ENCODE results near the gene ANKDD1B. TPM values are rescaled to one million over a fixed set of nuclear protein-coding genes. Genes with fewer than 3 reads are reported as not detected.
A peak's percentile ranks its signal among the peaks of the same experiment; 100 is the strongest.

The ANKDD1B gene
- total and polyA plus RNA-seq, 9 of the 15 experiments (the other 6 are each of a cell fraction or from before 2014, with no cell fraction given), result 0.04 to 0.29 (median 0.18) TPM; not detected in 1

- TF ChIP-seq NFRKB (IDR thresholded peaks at IDR 0.05; ENCODE audit: low read depth) (no peak), HEY1 (CRISPR knock-in tag; IDR thresholded peaks at IDR 0.05; ENCODE audit: borderline replicate concordance) (no peak), HMGXB4 (CRISPR knock-in tag; IDR thresholded peaks at IDR 0.05) (no peak), SNRNP70 (optimal IDR thresholded peaks at IDR 0.05; ENCODE audit: low read depth, low read length) (no peak), ETV1 (tag; conservative IDR thresholded peaks at IDR 0.05; ENCODE audit: low read depth) (no peak), BRCA1 (IDR thresholded peaks at IDR 0.05) (no peak), BRCA1 (CRISPR knock-in tag; IDR thresholded peaks at IDR 0.05) (no peak), MCM3 (IDR thresholded peaks at IDR 0.05) (no peak), FOS (IDR thresholded peaks at IDR 0.05; ENCODE audit: extremely low read depth, insufficient read length) (no peak), ZNF644 (tag; IDR thresholded peaks at IDR 0.05; ENCODE audit: low read depth) (no peak), ZNF253 (CRISPR knock-in tag; conservative IDR thresholded peaks at IDR 0.05) (no peak), POLR2G (IDR thresholded peaks at IDR 0.05; ENCODE audit: low read depth, low read length) (no peak), TAL1 (IDR thresholded peaks at IDR 0.05) (peak; percentile 65), MEIS2 (IDR thresholded peaks at IDR 0.05; ENCODE audit: partially characterized antibody) (peak; percentile 89), HDAC2 (IDR thresholded peaks at IDR 0.05) (peak; percentile 49; the same call in 1 of the 2 replicates), FOXM1 (IDR thresholded peaks at IDR 0.05; ENCODE audit: low read depth) (peak; percentile 52; the same call in 1 of the 2 replicates), FOXM1 (CRISPR knock-in tag; IDR thresholded peaks at IDR 0.05; ENCODE audit: low read depth) (no peak), NCOA2 (IDR thresholded peaks at IDR 0.05; ENCODE audit: partially characterized antibody in 2 of 2) (no peak), RFX1 (IDR thresholded peaks at IDR 0.05) (no peak), TCF3 (CRISPR knock-in tag; IDR thresholded peaks at IDR 0.05) (peak; percentile 73), ZNF124 (CRISPR knock-in tag; IDR thresholded peaks at IDR 0.05) (no peak), ARID1B (IDR thresholded peaks at IDR 0.05) (peak; percentile 81), KLF6 (CRISPR knock-in tag; IDR thresholded peaks at IDR 0.05; ENCODE audit: borderline replicate concordance) (no peak), TEAD1 (CRISPR knock-in tag; IDR thresholded peaks at IDR 0.05) (0 out of 4 replicates have a peak, but pooled peaks of 1 of the 2 experiments have one; percentile 51), SRSF9 (IDR thresholded peaks at IDR 0.05; ENCODE audit: borderline replicate concordance, low read depth, low read length) (no peak), ZFP1 (CRISPR knock-in tag; IDR thresholded peaks at IDR 0.05) (no peak), MXI1 (IDR thresholded peaks at IDR 0.05; ENCODE audit: low read depth, low read length) (no peak), THRAP3 (IDR thresholded peaks at IDR 0.05; ENCODE audit: borderline replicate concordance) (no peak), ZNF79 (CRISPR knock-in tag; IDR thresholded peaks at IDR 0.05; ENCODE audit: low read depth) (no peak), ZBTB17 (CRISPR knock-in tag; IDR thresholded peaks at IDR 0.05) (no peak)
- TF ChIP-seq, protein P1, sequence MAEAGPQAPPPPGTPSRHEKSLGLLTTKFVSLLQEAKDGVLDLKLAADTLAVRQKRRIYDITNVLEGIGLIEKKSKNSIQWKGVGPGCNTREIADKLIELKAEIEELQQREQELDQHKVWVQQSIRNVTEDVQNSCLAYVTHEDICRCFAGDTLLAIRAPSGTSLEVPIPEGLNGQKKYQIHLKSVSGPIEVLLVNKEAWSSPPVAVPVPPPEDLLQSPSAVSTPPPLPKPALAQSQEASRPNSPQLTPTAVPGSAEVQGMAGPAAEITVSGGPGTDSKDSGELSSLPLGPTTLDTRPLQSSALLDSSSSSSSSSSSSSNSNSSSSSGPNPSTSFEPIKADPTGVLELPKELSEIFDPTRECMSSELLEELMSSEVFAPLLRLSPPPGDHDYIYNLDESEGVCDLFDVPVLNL (CRISPR knock-in tag; IDR thresholded peaks at IDR 0.05; ENCODE audit: low read depth), result no peak
These were observed 9.1 kb downstream of the ANKDD1B start (continued) for GRCh38 chr5:75620184-75620959.

Measured in K562 (cell line).